ENCODE results near the gene MSI2.

GRCh38 chr17:57487573-57487972 is 231.2 kb downstream of the MSI2 start:
- TF ChIP-seq, protein P1, sequence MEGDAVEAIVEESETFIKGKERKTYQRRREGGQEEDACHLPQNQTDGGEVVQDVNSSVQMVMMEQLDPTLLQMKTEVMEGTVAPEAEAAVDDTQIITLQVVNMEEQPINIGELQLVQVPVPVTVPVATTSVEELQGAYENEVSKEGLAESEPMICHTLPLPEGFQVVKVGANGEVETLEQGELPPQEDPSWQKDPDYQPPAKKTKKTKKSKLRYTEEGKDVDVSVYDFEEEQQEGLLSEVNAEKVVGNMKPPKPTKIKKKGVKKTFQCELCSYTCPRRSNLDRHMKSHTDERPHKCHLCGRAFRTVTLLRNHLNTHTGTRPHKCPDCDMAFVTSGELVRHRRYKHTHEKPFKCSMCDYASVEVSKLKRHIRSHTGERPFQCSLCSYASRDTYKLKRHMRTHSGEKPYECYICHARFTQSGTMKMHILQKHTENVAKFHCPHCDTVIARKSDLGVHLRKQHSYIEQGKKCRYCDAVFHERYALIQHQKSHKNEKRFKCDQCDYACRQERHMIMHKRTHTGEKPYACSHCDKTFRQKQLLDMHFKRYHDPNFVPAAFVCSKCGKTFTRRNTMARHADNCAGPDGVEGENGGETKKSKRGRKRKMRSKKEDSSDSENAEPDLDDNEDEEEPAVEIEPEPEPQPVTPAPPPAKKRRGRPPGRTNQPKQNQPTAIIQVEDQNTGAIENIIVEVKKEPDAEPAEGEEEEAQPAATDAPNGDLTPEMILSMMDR (IDR thresholded peaks at IDR 0.05): no peak
- no peak for TF ChIP-seq POLR2A (IDR thresholded peaks at IDR 0.05)

Data from sigmoid colon (tissue), 3 donors.